HUES6 (cell line): ENCODE data around the gene NAV3.

ENCODE experiments used
- H3K27ac ChIP-seq: 2 replicates; pipeline ENCODE4 v1.7.0; 2013; ENCODE audit warnings: low read depth, mild to moderate bottlenecking, low read length, inconsistent platforms
- H3K27me3 ChIP-seq: 2 replicates; pipeline ENCODE4 v1.6.1; 2013; ENCODE audit warnings: low read length; ENCODE audit not compliant: control insufficient read depth, insufficient read depth
- H3K36me3 ChIP-seq: 2 replicates; pipeline ENCODE4 v1.6.1; 2013; ENCODE audit warnings: low read length; ENCODE audit not compliant: control insufficient read depth, insufficient read depth
- H3K4me1 ChIP-seq: 2 replicates; pipeline ENCODE4 v1.6.1; 2013; ENCODE audit warnings: low read length; ENCODE audit not compliant: control insufficient read depth, insufficient read depth
- H3K4me3 ChIP-seq: 2 replicates; pipeline ENCODE4 v1.5.1; 2013; ENCODE audit warnings: low read depth, low read length
- H3K9ac ChIP-seq: one replicate; pipeline ENCODE4 v1.6.1; 2013; ENCODE audit warnings: mild to moderate bottlenecking, low read length
- H3K9me3 ChIP-seq: 2 replicates; pipeline ENCODE4 v1.6.1; 2013; ENCODE audit warnings: low read depth, low read length; ENCODE audit not compliant: control insufficient read depth, insufficient read depth

NAV3 gene

GRCh38 chr12:78186670-78187069 is 356.0 kb downstream of the NAV3 start:
- Histone ChIP-seq H3K4me1 (peaks cover 15% of the 10 kb centered on the region; the same call in 1 of the 2 replicates), H3K4me3 (no peak overlapping the region), H3K27me3 (no peaks in the 10 kb centered on the region), H3K9ac (no peak overlapping the region), H3K36me3 (no peaks in the 10 kb centered on the region), H3K27ac (no peak overlapping the region; the same call in 1 of the 2 replicates), H3K9me3 (no peaks in the 10 kb centered on the region)

GRCh38 chr12:78187741-78188140 is 357.0 kb downstream of the NAV3 start:
- H3K9ac ChIP-seq = no peak overlapping the region
- no peaks in the 10 kb centered on the region for H3K36me3 ChIP-seq
- H3K4me3 ChIP-seq = no peak overlapping the region
- no peaks in the 10 kb centered on the region for H3K27me3 ChIP-seq
- no peak overlapping the region for H3K27ac ChIP-seq
- peaks cover 15% of the 10 kb centered on the region; the same call in 1 of the 2 replicates for H3K4me1 ChIP-seq
- H3K9me3 ChIP-seq = no peaks in the 10 kb centered on the region

GRCh38 chr12:78189656-78190055 is 359.0 kb downstream of the NAV3 start:
- peaks cover 15% of the 10 kb centered on the region; the same call in 1 of the 2 replicates for H3K4me1 ChIP-seq
- H3K9ac ChIP-seq = no peak overlapping the region
- no peaks in the 10 kb centered on the region for H3K36me3 ChIP-seq
- no peak overlapping the region for H3K27ac ChIP-seq
- H3K4me3 ChIP-seq = no peak overlapping the region
- H3K27me3 ChIP-seq = no peaks in the 10 kb centered on the region
- no peaks in the 10 kb centered on the region for H3K9me3 ChIP-seq

- Histone ChIP-seq H3K9me3 (no peaks in the 10 kb centered on the region), H3K9ac (no peak overlapping the region), H3K36me3 (no peaks in the 10 kb centered on the region), H3K27me3 (no peaks in the 10 kb centered on the region), H3K4me1 (peaks cover 14% of the 10 kb centered on the region; the same call in 1 of the 2 replicates), H3K4me3 (no peak overlapping the region), H3K27ac (no peak overlapping the region)
Observed at GRCh38 chr12:78191611-78192010, 360.9 kb downstream of the NAV3 start.

GRCh38 chr12:78192979-78193378 is 362.3 kb downstream of the NAV3 start:
- no peaks in the 10 kb centered on the region for H3K9me3 ChIP-seq
- no peaks in the 10 kb centered on the region for H3K27me3 ChIP-seq
- no peak overlapping the region for H3K27ac ChIP-seq
- H3K36me3 ChIP-seq = no peaks in the 10 kb centered on the region
- no peak overlapping the region for H3K4me3 ChIP-seq
- H3K9ac ChIP-seq = no peak overlapping the region
- H3K4me1 ChIP-seq = peaks cover 3% of the 10 kb centered on the region; the same call in 1 of the 2 replicates

- H3K27me3 ChIP-seq = no peaks in the 10 kb centered on the region
- H3K4me3 ChIP-seq = no peak overlapping the region
- H3K4me1 ChIP-seq = no peaks in the 10 kb centered on the region
- H3K9ac ChIP-seq = no peak overlapping the region
- no peaks in the 10 kb centered on the region for H3K9me3 ChIP-seq
- H3K27ac ChIP-seq = no peak overlapping the region
- H3K36me3 ChIP-seq = no peaks in the 10 kb centered on the region
Observed at GRCh38 chr12:78194448-78194847, 363.8 kb downstream of the NAV3 start.

GRCh38 chr12:78198896-78199295 is 368.2 kb downstream of the NAV3 start:
- no peak overlapping the region for H3K4me3 ChIP-seq
- H3K4me1 ChIP-seq = no peaks in the 10 kb centered on the region
- no peak overlapping the region for H3K9ac ChIP-seq
- no peaks in the 10 kb centered on the region for H3K36me3 ChIP-seq
- no peaks in the 10 kb centered on the region for H3K27me3 ChIP-seq
- no peaks in the 10 kb centered on the region for H3K9me3 ChIP-seq
- no peak overlapping the region for H3K27ac ChIP-seq

GRCh38 chr12:78199926-78200325 is 369.2 kb downstream of the NAV3 start:
- no peak overlapping the region for H3K4me3 ChIP-seq
- no peaks in the 10 kb centered on the region for H3K27me3 ChIP-seq
- no peak overlapping the region for H3K9ac ChIP-seq
- H3K27ac ChIP-seq = no peak overlapping the region
- H3K36me3 ChIP-seq = no peaks in the 10 kb centered on the region
- no peaks in the 10 kb centered on the region for H3K4me1 ChIP-seq
- H3K9me3 ChIP-seq = no peaks in the 10 kb centered on the region

- no peak overlapping the region for H3K4me3 ChIP-seq
- peaks cover 4% of the 10 kb centered on the region; the same call in 1 of the 2 replicates for H3K4me1 ChIP-seq
- no peaks in the 10 kb centered on the region for H3K9me3 ChIP-seq
- no peaks in the 10 kb centered on the region for H3K27me3 ChIP-seq
- no peak overlapping the region for H3K9ac ChIP-seq
- no peaks in the 10 kb centered on the region for H3K36me3 ChIP-seq
- H3K27ac ChIP-seq = no peak overlapping the region
Observed at GRCh38 chr12:78204926-78205325, 374.2 kb downstream of the NAV3 start.

GRCh38 chr12:78208092-78208491 is 377.4 kb downstream of the NAV3 start:
- no peak overlapping the region for H3K9ac ChIP-seq
- H3K27ac ChIP-seq = no peak overlapping the region
- H3K36me3 ChIP-seq = no peaks in the 10 kb centered on the region
- peaks cover 6% of the 10 kb centered on the region; the same call in 1 of the 2 replicates for H3K4me1 ChIP-seq
- H3K9me3 ChIP-seq = no peaks in the 10 kb centered on the region
- H3K4me3 ChIP-seq = no peak overlapping the region
- H3K27me3 ChIP-seq = no peaks in the 10 kb centered on the region

- Histone ChIP-seq H3K27ac (no peak overlapping the region), H3K4me3 (no peak overlapping the region), H3K9me3 (no peaks in the 10 kb centered on the region)
Observed at GRCh38 chr12:78209846-78210505, 379.3 kb downstream of the NAV3 start.

More at GRCh38 chr12:78209846-78210505, 379.3 kb downstream of the NAV3 start:
- Histone ChIP-seq H3K27me3 (no peaks in the 10 kb centered on the region), H3K4me1 (peaks cover 6% of the 10 kb centered on the region; the same call in 1 of the 2 replicates), H3K9ac (no peak overlapping the region), H3K36me3 (no peaks in the 10 kb centered on the region)
